Measurements from ENCODE around the gene PRR13. TPM values are rescaled to one million over a fixed set of nuclear protein-coding genes. Genes with fewer than 3 reads are reported as not detected.

The PRR13 gene
- total and polyA plus RNA-seq, 2 donors (not counting 1 experiment from before 2014, with no cell fraction given): 108 to 213 TPM

DNA sequence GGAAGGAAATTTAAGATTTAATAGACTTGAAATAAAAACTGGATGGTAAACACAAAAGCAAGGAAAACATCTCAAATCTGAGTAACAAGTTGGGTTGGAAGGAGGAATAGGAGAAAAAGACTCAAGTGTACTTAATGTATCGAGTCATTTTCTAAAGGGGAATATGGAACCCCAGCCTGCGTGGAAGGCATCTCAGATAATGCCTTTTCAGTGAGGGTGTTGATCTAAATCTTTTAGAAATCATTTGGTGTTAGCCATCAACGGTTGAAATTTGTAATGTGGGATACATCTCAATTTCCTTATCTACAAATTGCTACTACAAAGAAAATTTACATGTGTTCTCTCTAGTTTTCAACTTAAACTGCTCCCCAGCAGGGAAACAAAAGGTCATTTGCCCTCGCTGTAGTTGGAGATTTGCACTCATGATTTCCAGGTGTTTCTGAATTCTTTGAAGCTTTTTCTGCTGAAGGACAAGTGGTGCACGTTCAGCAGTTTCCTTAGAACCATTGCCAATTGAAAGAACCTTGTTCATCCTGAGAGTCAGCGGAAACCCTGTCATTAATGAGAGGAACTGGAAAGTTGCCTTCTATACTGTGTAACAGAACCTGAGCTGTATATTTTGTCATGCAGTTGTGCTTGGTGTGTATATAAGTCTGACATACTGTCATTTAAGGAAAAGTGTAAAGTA is 12.6 kb downstream of the PRR13 start:
- no peaks in the 10 kb centered on the region for H3K9me3 ChIP-seq (ENCODE audit: control extremely low read depth in 1 of 3, control insufficient read depth in 2 of 3, insufficient read depth in 1 of 3, low read length in 2 of 3)
- H3K27ac ChIP-seq (ENCODE audit: low read length in 2 of 2): peak overlapping the region in 1 of 2 donors; percentile 94
- TF ChIP-seq EZH2 (IDR thresholded peaks at IDR 0.05; ENCODE audit: borderline replicate concordance, insufficient read depth, low read depth, low read length, poor library complexity, severe bottlenecking): no peak
- TF ChIP-seq, protein P1, sequence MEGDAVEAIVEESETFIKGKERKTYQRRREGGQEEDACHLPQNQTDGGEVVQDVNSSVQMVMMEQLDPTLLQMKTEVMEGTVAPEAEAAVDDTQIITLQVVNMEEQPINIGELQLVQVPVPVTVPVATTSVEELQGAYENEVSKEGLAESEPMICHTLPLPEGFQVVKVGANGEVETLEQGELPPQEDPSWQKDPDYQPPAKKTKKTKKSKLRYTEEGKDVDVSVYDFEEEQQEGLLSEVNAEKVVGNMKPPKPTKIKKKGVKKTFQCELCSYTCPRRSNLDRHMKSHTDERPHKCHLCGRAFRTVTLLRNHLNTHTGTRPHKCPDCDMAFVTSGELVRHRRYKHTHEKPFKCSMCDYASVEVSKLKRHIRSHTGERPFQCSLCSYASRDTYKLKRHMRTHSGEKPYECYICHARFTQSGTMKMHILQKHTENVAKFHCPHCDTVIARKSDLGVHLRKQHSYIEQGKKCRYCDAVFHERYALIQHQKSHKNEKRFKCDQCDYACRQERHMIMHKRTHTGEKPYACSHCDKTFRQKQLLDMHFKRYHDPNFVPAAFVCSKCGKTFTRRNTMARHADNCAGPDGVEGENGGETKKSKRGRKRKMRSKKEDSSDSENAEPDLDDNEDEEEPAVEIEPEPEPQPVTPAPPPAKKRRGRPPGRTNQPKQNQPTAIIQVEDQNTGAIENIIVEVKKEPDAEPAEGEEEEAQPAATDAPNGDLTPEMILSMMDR (IDR thresholded peaks at IDR 0.05): no peak
- H3K9me3 Mint-ChIP-seq (ENCODE audit: insufficient read depth): no peaks in the 10 kb centered on the region
- H4K20me1 ChIP-seq (ENCODE audit: control insufficient read depth, insufficient read depth, low read length, poor library complexity, severe bottlenecking): peaks cover 68% of the 10 kb centered on the region
- H3K4me3 Mint-ChIP-seq: peak overlapping the region; percentile 97
- intact Hi-C loops (cut with micrococcal nuclease): loop anchor here (2.0 to 5.0 kb wide), 4 partner anchors 39 to 273 kb away; partner anchors contain the start of genes CALCOCO1, CSAD and ZNF740
- peaks cover 28% of the 10 kb centered on the region for H3K4me1 Mint-ChIP-seq
- DNase-seq (no peak), ATAC-seq (ENCODE audit: low read depth) (no peak)
- 100% methylated on average over 2 of the region's 6 CpGs for WGBS (ENCODE audit: insufficient coverage)
- no peaks in the 10 kb centered on the region for H3K27me3 ChIP-seq (replicated peaks in 1 of 4; ENCODE audit: control extremely low read depth in 1 of 4, control insufficient read depth in 3 of 4, insufficient read depth in 4 of 4, low read length in 3 of 4)
- no peak overlapping the region for H3K4me3 ChIP-seq (ENCODE audit: control extremely low read depth in 1 of 5, extremely low read depth in 1 of 5, insufficient read depth in 1 of 5, low read depth in 2 of 5, low read length in 4 of 5)
- no peak overlapping the region for H2AFZ ChIP-seq (ENCODE audit: insufficient read depth, low read depth, low read length, poor library complexity, severe bottlenecking)
- POLR2A ChIA-PET: interaction anchor here (1.6 kb wide), 1 partner anchor 13 kb away, joined by 7 read pairs; the partner anchor contains the start of gene PRR13
- no peaks in the 10 kb centered on the region for H3K27me3 Mint-ChIP-seq
- H3K4me2 ChIP-seq (replicated peaks; ENCODE audit: low read depth, low read length, poor library complexity, severe bottlenecking): peak overlapping the region; percentile 78
- no peak overlapping the region for H3K9ac ChIP-seq (ENCODE audit: low read length)
- CTCF ChIA-PET: interaction anchor here (0.9 to 2.7 kb wide), 4 partner anchors 22 to 139 kb away, joined by 3 to 8 read pairs (median 4); partner anchors contain the start of gene AAAS
- peaks cover 15 to 20% of the 10 kb centered on the region in 2 donors for H3K4me1 ChIP-seq (ENCODE audit: control insufficient read depth in 2 of 2, insufficient read depth in 2 of 2, low read length in 2 of 2)
- peaks cover 75% of the 10 kb centered on the region for H3K79me2 ChIP-seq (ENCODE audit: control insufficient read depth, insufficient read depth, low read length)
- no peak overlapping the region for H3K27ac Mint-ChIP-seq
- H3K36me3 ChIP-seq (replicated peaks in 1 of 2; ENCODE audit: control extremely low read depth in 1 of 2, control insufficient read depth in 1 of 2, extremely low read depth in 1 of 2, insufficient read depth in 2 of 2, low read length in 1 of 2): peaks cover 15 to 47% of the 10 kb centered on the region in 2 experiments

DNA sequence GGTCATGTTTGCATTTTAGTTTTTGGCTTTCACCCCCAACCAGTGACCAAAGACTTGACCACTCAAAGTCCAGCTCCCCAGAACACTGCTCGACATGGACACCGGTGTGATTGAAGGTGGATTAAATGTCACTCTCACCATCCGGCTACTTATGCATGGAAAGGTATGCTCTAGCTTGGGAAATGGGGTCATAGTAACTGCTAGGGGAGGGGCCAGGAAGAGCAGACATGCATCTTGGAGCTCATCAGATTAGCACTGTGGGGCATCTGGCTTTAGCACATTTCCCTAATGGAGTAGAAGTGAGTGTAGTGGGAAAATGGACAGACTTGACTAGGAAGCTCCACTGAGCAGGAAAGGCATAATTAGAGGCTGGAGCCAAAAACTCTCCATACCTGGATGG is 13.2 kb downstream of the PRR13 start:
- H3K79me2 ChIP-seq (ENCODE audit: control insufficient read depth, insufficient read depth, low read length): peaks cover 81% of the 10 kb centered on the region
- CTCF ChIA-PET: interaction anchor here (0.9 to 2.7 kb wide), 3 partner anchors 21 to 140 kb away, joined by 3 to 8 read pairs (median 3); no protein-coding TSS in a partner anchor
- H2AFZ ChIP-seq (ENCODE audit: insufficient read depth, low read depth, low read length, poor library complexity, severe bottlenecking): no peak overlapping the region
- POLR2A ChIA-PET: interaction anchor here (0.6 kb wide), 1 partner anchor 16 kb away, joined by 3 read pairs; no protein-coding TSS in a partner anchor
- H3K9ac ChIP-seq (ENCODE audit: low read length): no peak overlapping the region
- no peaks in the 10 kb centered on the region for H3K9me3 Mint-ChIP-seq (ENCODE audit: insufficient read depth)
- H3K27ac Mint-ChIP-seq: no peak overlapping the region
- ATAC-seq (ENCODE audit: low read depth) (no peak), DNase-seq (no peak)
- WGBS (ENCODE audit: insufficient coverage): 100% methylated on average over 1 of the region's 3 CpGs
- peaks cover 74% of the 10 kb centered on the region for H4K20me1 ChIP-seq (ENCODE audit: control insufficient read depth, insufficient read depth, low read length, poor library complexity, severe bottlenecking)
- no peaks in the 10 kb centered on the region for H3K9me3 ChIP-seq (ENCODE audit: control extremely low read depth in 1 of 3, control insufficient read depth in 2 of 3, insufficient read depth in 1 of 3, low read length in 2 of 3)
- peaks cover 15 to 20% of the 10 kb centered on the region in 2 donors for H3K4me1 ChIP-seq (ENCODE audit: control insufficient read depth in 2 of 2, insufficient read depth in 2 of 2, low read length in 2 of 2)
- no peak overlapping the region for H3K4me3 ChIP-seq (ENCODE audit: control extremely low read depth in 1 of 5, extremely low read depth in 1 of 5, insufficient read depth in 1 of 5, low read depth in 2 of 5, low read length in 4 of 5)
- H3K27me3 ChIP-seq (replicated peaks in 1 of 4; ENCODE audit: control extremely low read depth in 1 of 4, control insufficient read depth in 3 of 4, insufficient read depth in 4 of 4, low read length in 3 of 4): no peaks in the 10 kb centered on the region
- TF ChIP-seq EZH2 (IDR thresholded peaks at IDR 0.05; ENCODE audit: borderline replicate concordance, insufficient read depth, low read depth, low read length, poor library complexity, severe bottlenecking): no peak
- TF ChIP-seq, protein P1 (IDR thresholded peaks at IDR 0.05): no peak
- no peak overlapping the region for H3K27ac ChIP-seq (ENCODE audit: low read length in 2 of 2)
- intact Hi-C loops (cut with micrococcal nuclease): loop anchor here (5.0 kb wide), 2 partner anchors 272 to 273 kb away; partner anchors contain the start of genes CALCOCO1, CSAD and ZNF740
- H3K36me3 ChIP-seq (replicated peaks in 1 of 2; ENCODE audit: control extremely low read depth in 1 of 2, control insufficient read depth in 1 of 2, extremely low read depth in 1 of 2, insufficient read depth in 2 of 2, low read length in 1 of 2): peaks cover 15 to 53% of the 10 kb centered on the region in 2 experiments
- no peak overlapping the region for H3K4me2 ChIP-seq (replicated peaks; ENCODE audit: low read depth, low read length, poor library complexity, severe bottlenecking)
- H3K4me3 Mint-ChIP-seq: peak overlapping the region; percentile 34
- H3K4me1 Mint-ChIP-seq: peaks cover 29% of the 10 kb centered on the region
- no peaks in the 10 kb centered on the region for H3K27me3 Mint-ChIP-seq
